ENCODE data around the gene OXSR1.

DNA sequence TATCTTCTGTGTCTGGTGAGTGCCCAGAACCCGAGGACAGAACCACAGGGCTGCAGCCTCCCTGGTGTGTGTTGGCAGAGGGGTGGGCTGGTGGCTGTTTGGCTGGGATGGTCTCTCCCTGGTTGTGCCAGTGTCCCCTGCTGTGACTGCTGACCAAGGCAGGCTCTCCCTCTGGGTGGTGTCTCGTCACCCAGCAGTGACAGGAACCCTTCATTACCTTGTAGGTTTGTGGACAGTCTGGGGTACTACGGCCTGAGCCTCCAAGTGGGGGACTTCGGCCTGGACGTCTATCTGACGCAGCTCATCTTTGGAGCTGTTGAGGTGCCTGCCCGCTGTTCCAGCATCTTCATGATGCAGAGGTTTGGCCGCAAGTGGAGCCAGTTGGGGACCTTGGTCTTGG, 110.3 kb downstream of the OXSR1 start:
- TF ChIP-seq, protein P1, sequence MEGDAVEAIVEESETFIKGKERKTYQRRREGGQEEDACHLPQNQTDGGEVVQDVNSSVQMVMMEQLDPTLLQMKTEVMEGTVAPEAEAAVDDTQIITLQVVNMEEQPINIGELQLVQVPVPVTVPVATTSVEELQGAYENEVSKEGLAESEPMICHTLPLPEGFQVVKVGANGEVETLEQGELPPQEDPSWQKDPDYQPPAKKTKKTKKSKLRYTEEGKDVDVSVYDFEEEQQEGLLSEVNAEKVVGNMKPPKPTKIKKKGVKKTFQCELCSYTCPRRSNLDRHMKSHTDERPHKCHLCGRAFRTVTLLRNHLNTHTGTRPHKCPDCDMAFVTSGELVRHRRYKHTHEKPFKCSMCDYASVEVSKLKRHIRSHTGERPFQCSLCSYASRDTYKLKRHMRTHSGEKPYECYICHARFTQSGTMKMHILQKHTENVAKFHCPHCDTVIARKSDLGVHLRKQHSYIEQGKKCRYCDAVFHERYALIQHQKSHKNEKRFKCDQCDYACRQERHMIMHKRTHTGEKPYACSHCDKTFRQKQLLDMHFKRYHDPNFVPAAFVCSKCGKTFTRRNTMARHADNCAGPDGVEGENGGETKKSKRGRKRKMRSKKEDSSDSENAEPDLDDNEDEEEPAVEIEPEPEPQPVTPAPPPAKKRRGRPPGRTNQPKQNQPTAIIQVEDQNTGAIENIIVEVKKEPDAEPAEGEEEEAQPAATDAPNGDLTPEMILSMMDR (IDR thresholded peaks at IDR 0.05 in 2 of 3, conservative IDR thresholded peaks at IDR 0.05 in 1 of 3; ENCODE audit: borderline replicate concordance in 1 of 3, insufficient read depth in 1 of 3, low read depth in 2 of 3, low read length in 2 of 3), result no peak
- TF ChIP-seq POLR2A (IDR thresholded peaks at IDR 0.05; ENCODE audit: borderline replicate concordance, extremely low read depth, insufficient read depth, insufficient read length) (no peak), FOSL1 (IDR thresholded peaks at IDR 0.05; ENCODE audit: low read depth) (no peak), EZH2 (IDR thresholded peaks at IDR 0.05) (no peak), MAX (IDR thresholded peaks at IDR 0.05) (no peak), SIN3A (IDR thresholded peaks at IDR 0.05; ENCODE audit: low read depth) (no peak), CEBPB (IDR thresholded peaks at IDR 0.05; ENCODE audit: low read depth) (no peak)

All from HCT116 (cell line).